ENCODE results near the gene CAPN5. TPM values are rescaled to one million over a fixed set of nuclear protein-coding genes. Genes with fewer than 3 reads are reported as not detected.

Gene CAPN5
- polyA plus RNA-seq, 3 donors, result 0.28 to 0.83 (median 0.62) TPM

DNA sequence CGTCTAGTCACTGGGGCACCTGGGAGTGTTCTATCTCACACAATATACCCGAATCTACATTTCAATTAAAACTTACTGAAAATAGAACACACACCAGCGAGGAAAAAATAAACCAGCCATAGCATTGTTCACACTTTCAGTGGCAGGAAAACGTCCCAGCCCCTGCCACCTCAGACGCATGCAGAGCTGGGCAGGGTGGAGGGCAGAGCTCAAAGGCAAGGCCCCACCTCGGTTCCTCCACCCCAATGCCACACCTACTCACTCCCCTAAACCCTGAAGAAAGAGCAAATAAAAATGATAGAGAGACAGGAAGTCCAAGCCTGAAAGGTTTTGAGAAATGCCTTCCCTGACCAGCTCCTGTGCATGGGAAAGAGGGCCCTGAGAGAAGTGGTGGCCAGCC is 17.7 kb upstream of the CAPN5 start:
- Mint-ChIP-seq H3K4me1 (peaks cover 13% of the 10 kb centered on the region), H3K4me3 (no peak overlapping the region), H3K36me3 (peaks cover 0 to 3% of the 10 kb centered on the region in 2 donors), H3K9me3 (no peaks in the 10 kb centered on the region), H3K27me3 (ENCODE audit: low read depth in 3 of 3) (peaks cover 14 to 22% (median 19%) of the 10 kb centered on the region in 3 donors), H3K27ac (peak overlapping the region in 1 of 7 donors; percentile 12)
- no peak for DNase-seq
- Histone ChIP-seq H4K20me1 (ENCODE audit: insufficient read depth, low read length) (no peaks in the 10 kb centered on the region), H3K4me3 (replicated peaks in 1 of 3; ENCODE audit: low read depth in 2 of 3, low read length in 3 of 3) (no peak overlapping the region), H3K9me3 (replicated peaks in 1 of 2; ENCODE audit: control insufficient read depth in 1 of 2, insufficient read depth in 1 of 2, low read length in 2 of 2) (no peaks in the 10 kb centered on the region), H3K79me2 (ENCODE audit: insufficient read depth, low read length) (no peaks in the 10 kb centered on the region), H3K9ac (ENCODE audit: insufficient read depth, low read length, poor library complexity, severe bottlenecking) (no peak overlapping the region), H3K36me3 (replicated peaks in 1 of 2; ENCODE audit: control insufficient read depth in 1 of 2, insufficient read depth in 2 of 2, low read length in 2 of 2) (no peaks in the 10 kb centered on the region), H3K4me2 (replicated peaks; ENCODE audit: extremely low read depth, low read length, poor library complexity, severe bottlenecking) (no peak overlapping the region), H3K27ac (ENCODE audit: low read depth in 1 of 2, low read length in 2 of 2) (no peak overlapping the region), H3K4me1 (ENCODE audit: control insufficient read depth in 1 of 2, insufficient read depth in 2 of 2, low read length in 2 of 2) (peaks cover 10 to 14% of the 10 kb centered on the region in 2 donors), H2AFZ (ENCODE audit: insufficient read depth, low read depth, low read length, poor library complexity, severe bottlenecking) (no peak overlapping the region), H3K27me3 (ENCODE audit: control insufficient read depth in 2 of 2, insufficient read depth in 2 of 2, low read length in 2 of 2) (peaks cover 8 to 23% of the 10 kb centered on the region in 2 donors)
- TF ChIP-seq, protein P1, sequence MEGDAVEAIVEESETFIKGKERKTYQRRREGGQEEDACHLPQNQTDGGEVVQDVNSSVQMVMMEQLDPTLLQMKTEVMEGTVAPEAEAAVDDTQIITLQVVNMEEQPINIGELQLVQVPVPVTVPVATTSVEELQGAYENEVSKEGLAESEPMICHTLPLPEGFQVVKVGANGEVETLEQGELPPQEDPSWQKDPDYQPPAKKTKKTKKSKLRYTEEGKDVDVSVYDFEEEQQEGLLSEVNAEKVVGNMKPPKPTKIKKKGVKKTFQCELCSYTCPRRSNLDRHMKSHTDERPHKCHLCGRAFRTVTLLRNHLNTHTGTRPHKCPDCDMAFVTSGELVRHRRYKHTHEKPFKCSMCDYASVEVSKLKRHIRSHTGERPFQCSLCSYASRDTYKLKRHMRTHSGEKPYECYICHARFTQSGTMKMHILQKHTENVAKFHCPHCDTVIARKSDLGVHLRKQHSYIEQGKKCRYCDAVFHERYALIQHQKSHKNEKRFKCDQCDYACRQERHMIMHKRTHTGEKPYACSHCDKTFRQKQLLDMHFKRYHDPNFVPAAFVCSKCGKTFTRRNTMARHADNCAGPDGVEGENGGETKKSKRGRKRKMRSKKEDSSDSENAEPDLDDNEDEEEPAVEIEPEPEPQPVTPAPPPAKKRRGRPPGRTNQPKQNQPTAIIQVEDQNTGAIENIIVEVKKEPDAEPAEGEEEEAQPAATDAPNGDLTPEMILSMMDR (IDR thresholded peaks at IDR 0.05), result no peak
- intact Hi-C loops (cut with micrococcal nuclease), result loop anchor here in 1 of 2 donors (2.0 to 5.0 kb wide), 2 partner anchors 42 to 138 kb away; no protein-coding TSS in a partner anchor
- WGBS (ENCODE audit: insufficient coverage), result 100% methylated on average over 1 of the region's 6 CpGs

DNA sequence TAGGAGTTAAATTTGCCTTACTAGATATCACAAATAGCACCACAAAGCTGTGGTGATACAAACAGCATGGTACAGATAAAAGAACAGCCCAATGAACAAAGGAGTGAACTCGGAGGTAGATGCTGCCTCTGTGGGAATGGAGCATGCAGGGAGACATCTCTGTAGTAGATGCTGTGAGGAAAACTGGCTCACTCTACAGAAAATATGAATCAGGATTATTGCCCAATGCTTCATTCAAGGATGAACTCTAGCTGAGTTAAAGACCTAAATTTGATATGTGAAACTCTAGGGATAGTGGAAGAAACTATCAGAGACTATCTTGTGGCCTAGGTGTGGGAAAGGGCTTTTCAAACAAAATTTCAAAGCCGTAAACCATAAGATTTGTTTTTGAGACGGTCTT is 15.3 kb upstream of the CAPN5 start:
- TF ChIP-seq, protein P1 (IDR thresholded peaks at IDR 0.05), result no peak
- peaks cover 5% of the 10 kb centered on the region for H3K4me1 Mint-ChIP-seq
- intact Hi-C loops (cut with micrococcal nuclease), result no loop called here
- no peak overlapping the region for H2AFZ ChIP-seq (ENCODE audit: insufficient read depth, low read depth, low read length, poor library complexity, severe bottlenecking)
- H3K36me3 Mint-ChIP-seq, result no peaks in the 10 kb centered on the region
- no peak overlapping the region for H3K27ac Mint-ChIP-seq
- WGBS (ENCODE audit: insufficient coverage), result 87% methylated on average over 2 of the region's 3 CpGs
- H3K4me3 ChIP-seq (replicated peaks in 1 of 3; ENCODE audit: low read depth in 2 of 3, low read length in 3 of 3), result no peak overlapping the region
- H3K27me3 Mint-ChIP-seq (ENCODE audit: low read depth in 3 of 3), result peaks cover 0 to 6% (median 5%) of the 10 kb centered on the region in 3 donors
- H3K9me3 Mint-ChIP-seq, result peaks cover 8 to 14% (median 12%) of the 10 kb centered on the region in 7 donors
- no peak for DNase-seq
- no peaks in the 10 kb centered on the region for H3K79me2 ChIP-seq (ENCODE audit: insufficient read depth, low read length)
- peaks cover 8 to 12% of the 10 kb centered on the region in 2 donors for H3K9me3 ChIP-seq (replicated peaks in 1 of 2; ENCODE audit: control insufficient read depth in 1 of 2, insufficient read depth in 1 of 2, low read length in 2 of 2)
- no peak overlapping the region for H3K9ac ChIP-seq (ENCODE audit: insufficient read depth, low read length, poor library complexity, severe bottlenecking)
- no peak overlapping the region for H3K4me2 ChIP-seq (replicated peaks; ENCODE audit: extremely low read depth, low read length, poor library complexity, severe bottlenecking)
- no peaks in the 10 kb centered on the region for H3K36me3 ChIP-seq (replicated peaks in 1 of 2; ENCODE audit: control insufficient read depth in 1 of 2, insufficient read depth in 2 of 2, low read length in 2 of 2)
- H4K20me1 ChIP-seq (ENCODE audit: insufficient read depth, low read length), result no peaks in the 10 kb centered on the region
- peaks cover 7% of the 10 kb centered on the region in 2 donors for H3K4me1 ChIP-seq (ENCODE audit: control insufficient read depth in 1 of 2, insufficient read depth in 2 of 2, low read length in 2 of 2)
- H3K4me3 Mint-ChIP-seq, result no peak overlapping the region
- H3K27me3 ChIP-seq (ENCODE audit: control insufficient read depth in 2 of 2, insufficient read depth in 2 of 2, low read length in 2 of 2), result peaks cover 0 to under 1% of the 10 kb centered on the region in 2 donors
- H3K27ac ChIP-seq (ENCODE audit: low read depth in 1 of 2, low read length in 2 of 2), result no peak overlapping the region
